Stimulated activated CD8-positive, alpha-beta memory T cell treated with anti-CD3 and anti-CD28 coated beads, Interleukin-4, amount 100 ng/mL, for 48 hours (primary cell): ENCODE measurements around the gene MAP3K9.

Source experiments
- DNase-seq: peaks from one replicate; pipeline ENCODE4 v3.0.0-alpha.2; 2020

Gene MAP3K9

DNA sequence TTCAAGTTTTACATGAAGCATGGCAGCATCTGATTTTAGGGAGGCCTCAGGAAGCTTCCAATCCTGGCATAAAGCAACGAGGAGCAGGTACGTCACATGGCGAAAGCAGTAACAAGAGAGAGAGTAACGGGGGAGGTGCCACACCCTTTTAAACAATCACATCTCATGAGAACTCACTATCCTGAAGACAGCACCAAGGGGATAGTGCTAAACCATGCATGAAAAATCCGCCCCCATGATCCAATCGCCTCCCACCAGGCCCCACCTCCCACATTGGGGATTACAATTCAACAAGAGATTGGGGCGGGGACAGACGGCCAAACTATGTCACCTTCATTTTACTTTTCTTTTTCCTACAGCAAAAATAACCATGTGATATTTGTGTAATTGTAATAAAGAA, 7.2 kb upstream of the MAP3K9 start:
- no peak for DNase-seq

DNA sequence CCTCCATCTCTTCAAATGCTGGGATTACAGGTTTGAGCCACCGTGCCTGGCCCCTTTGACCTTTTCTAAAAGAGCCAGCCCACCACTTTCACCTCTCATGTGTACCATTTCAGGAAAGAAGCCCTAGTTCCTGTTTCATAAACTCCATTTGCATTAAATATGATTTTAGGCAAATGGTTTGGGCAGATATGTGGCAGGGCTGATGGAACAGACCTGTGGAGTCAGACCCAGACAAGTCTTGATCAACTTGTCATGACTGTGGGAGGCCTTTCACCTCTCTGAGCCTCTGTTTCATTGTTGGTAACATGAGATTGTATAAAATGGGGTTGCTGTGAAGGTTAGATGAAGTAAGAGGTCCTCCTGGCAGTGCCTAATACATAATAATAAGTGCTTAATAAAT, 5.2 kb upstream of the MAP3K9 start:
- DNase-seq: no peak

DNA sequence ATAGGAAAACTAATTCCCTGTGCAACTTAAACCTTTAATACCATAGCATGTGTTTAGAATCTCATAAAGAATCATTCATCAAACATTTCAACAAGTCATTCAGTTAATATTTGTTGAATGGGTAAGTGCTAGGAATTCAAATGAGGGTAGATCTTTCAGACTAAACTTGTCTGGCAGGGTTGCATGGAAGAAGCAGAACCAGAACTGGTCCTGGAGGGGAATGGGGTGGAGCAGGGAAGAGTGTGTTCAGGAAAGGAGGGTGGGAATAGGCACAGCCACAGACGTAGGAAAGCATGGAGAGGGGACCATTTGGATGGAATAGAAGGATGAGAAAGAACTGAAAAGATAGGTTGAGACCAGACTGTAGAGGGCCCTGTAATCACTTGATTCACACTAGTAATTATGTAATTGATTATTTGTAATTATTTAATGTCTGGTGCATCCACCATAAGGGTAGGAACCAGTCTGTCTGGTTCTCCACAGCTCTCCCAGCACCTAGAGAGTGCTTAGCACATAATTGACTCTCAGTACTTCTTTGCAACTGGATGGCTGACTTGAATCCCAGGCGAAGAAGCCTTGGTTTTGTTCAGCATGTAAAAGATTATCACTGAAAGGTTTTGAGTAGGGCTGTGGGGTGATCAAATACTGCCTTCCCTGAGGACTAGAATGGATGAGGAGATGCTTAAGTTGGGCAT, 3.0 kb upstream of the MAP3K9 start:
- no peak for DNase-seq

GRCh38 chr14:70811578-70811977, 2.3 kb upstream of the MAP3K9 start:
- no peak for DNase-seq

DNA sequence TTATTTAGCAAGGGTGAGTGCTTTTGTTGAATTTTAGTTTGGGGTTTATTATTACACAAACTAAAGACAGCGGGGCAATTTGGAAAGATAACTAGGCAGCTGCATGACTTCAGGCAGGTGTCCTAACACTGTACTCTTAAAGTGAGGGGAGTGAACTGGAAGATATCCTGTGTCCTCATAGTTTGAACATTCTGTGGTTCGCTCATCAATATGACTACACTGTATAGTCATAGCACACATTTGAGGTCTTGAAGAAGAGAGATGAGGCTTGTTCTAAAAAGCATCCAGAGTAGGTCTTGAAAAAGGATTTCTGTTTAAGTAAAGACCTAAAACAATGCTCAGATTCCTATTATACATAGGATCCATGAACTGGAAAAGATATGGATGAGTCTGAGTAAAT, 1.7 kb upstream of the MAP3K9 start:
- DNase-seq: no peak

DNA sequence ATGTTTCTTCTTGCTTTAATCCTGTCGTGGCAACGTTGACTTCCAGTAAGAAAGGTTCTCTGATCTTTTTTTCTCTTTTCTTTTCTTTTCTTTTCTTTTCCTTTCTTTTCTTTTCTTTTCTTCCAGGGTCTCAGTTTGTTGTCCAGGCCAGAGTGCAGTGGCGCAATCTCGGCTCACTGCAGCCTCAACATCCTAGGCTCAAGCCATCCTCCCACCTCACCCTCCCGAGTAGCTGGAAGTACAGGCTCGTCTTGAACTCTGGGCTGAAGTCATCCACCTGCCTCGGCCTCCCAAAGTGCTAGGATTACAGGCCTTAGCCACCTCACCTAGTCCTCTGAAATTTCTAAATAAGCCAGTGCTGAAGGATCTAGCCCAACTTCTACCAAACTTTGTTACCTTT, 1.3 kb upstream of the MAP3K9 start:
- DNase-seq: no peak

- DNase-seq: peak; percentile 69
Observed at GRCh38 chr14:70808416-70809224, 693 bp downstream of the MAP3K9 start.

DNA sequence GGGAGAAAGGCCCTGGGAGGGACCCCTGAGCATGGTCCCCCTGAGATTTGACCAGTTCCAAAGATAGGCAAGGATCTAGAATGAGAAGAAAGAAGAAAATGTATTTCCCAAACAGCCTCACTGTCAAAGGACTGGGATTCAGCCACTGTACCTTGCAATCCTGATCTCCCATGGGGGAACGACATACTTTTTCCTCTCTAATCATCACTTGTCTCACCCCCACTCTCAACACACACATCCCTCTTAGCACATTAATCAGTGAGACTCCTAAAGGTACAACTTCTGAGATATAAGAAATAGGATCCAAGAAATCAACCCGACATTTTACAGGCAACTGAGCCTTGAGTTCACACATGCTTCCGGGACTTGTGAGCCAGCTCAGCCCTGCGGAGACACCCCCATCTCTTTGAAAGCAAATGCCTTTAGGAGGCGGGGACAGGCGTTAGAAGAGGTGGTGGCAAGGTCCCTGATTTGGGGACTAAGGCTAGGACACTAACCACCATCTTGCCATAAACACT, 1.4 kb downstream of the MAP3K9 start:
- DNase-seq: peak; percentile 70

- DNase-seq: no peak
Observed at GRCh38 chr14:70804556-70805162, 4.7 kb downstream of the MAP3K9 start.

- DNase-seq: no peak
Observed at GRCh38 chr14:70803321-70804310, 5.7 kb downstream of the MAP3K9 start.

GRCh38 chr14:70802379-70802778, 6.9 kb downstream of the MAP3K9 start:
- no peak for DNase-seq

DNA sequence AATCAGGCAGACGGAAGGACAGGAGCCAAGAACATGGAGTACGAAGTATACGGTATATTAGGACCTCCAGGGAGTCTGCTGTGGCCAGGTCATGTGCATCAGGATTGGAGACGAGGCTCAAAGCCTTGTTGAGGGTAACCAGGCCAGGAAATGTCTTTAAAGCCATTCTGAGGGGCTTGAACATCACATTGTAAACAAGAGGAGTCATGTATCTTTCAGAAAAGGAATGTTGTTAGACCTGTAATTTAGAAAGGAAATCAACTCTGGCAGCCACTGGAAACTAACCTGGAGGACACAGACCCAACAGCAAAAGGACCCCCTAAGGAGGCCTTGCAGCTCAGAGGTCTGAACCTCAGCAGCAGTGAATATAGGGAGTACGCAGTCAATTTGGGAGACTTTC, 7.5 kb downstream of the MAP3K9 start:
- DNase-seq: no peak

DNA sequence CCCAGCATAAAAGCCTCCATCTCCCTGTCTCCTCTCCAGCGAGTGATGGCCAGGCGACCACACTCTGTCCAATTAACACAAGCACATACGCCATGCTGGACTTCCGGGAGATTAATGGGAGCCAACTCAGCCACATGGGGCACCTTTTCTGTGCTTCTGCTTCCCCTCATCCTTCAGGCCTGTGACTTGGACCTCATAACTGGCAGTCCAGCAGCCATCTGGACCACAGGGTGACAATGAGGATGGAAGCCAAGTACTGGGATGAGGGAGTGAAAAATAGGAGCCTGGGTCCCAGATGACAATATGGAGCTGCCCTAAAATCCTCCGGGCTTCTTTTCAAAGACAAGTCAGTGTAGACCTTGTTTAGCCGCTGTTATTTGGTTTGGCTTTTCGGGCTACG, 12.8 kb downstream of the MAP3K9 start:
- DNase-seq: no peak

DNA sequence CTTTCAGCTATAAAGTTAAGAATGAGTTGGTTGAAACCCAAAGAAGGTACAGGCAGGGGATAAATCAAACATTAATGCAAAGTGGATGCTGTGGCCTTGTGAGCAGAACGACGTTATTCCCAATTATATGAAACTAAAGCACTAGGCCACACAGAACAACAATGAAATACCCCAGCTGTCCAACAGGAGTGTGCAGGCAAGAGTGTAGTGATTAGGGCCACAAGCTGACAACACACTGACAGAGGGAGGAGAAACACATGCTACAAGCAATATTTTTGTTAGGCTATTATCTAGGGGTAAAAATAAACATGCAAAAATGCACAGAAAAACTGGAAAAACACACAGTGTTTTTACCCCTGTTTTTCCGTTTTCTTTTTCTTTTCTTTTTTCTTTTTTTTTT, 15.0 kb downstream of the MAP3K9 start:
- DNase-seq: no peak

DNA sequence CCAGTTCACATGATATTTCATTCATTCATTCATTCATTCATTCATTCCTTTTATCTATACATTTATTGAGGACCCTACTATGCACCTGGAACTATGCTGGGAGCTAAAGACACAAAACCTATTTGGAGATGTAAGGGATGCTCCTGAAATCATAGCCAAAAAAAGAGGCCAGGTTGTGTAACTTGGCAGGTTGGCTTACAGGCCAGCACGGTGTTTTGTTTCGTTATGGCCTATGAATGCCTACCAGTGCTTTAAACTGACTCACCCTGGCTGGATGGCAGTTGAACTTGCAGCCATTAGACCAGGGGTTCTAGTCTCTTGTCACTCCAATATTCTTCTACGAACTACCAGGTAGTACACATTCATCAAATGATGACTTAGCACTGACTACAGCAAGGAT, 15.7 kb downstream of the MAP3K9 start:
- DNase-seq: no peak

- no peak for DNase-seq
Observed at GRCh38 chr14:70792939-70793338, 16.4 kb downstream of the MAP3K9 start.

DNA sequence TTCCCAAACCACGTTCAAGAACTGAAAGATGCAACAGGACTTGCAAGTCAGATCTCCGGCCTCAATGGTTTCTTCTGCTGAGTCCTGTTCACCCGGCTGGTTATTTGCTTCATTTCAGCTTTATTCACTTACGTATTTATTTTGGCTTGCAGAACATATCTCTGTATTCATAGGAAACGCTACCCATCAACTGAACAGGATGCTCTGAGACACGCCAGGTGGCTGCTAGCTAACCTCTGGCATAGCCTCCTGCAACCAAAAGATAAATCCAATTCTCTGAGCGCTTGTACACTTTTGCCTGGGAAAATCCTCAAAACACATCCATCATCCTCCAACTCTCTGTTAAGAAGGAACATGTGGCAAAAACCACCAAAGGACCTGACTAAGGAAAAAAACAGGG, 17.3 kb downstream of the MAP3K9 start:
- DNase-seq: no peak

DNA sequence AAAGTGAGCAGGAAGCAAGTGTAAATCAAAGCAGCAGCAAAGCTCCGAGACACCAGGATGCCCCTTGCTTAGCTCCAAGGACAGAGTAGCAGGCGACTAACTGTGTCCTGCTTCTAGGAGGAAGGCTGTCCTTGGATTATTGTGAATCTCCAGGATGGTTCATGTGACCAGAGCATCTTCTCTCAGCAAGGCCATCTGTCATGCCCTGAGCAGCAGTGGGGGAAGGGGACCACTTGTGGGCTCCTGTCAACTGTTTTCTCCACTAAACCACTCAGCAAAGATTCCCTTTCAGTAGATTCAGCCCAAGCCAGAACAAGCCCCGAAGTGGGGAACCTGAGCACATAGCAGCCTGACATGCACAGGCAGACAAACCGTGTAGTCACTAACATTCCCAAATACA, 19.4 kb downstream of the MAP3K9 start:
- DNase-seq: no peak

DNA sequence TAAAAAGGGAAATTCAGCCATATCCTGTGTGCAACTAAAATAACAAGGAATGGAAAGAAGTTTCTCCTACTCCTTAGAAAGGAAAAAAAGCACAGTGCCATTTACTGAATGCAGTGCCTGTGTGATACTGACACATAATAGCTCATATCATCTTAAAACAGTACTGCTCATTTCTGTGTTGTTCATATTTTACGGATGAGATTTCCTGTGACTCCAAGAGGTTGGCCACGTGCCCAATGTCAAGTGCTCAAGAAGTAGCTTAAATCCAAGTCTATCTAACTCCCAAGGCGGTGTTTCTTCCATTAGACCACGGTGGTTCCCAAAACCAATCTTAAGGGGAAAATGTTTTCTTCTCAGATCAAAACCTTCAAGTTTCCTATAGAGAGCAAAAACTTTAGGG, 20.0 kb downstream of the MAP3K9 start:
- DNase-seq: no peak

GRCh38 chr14:70788898-70789297, 20.4 kb downstream of the MAP3K9 start:
- DNase-seq: no peak

- no peak for DNase-seq
Observed at GRCh38 chr14:70785556-70785955, 23.8 kb downstream of the MAP3K9 start.

- DNase-seq: no peak
Observed at GRCh38 chr14:70784886-70785285, 24.4 kb downstream of the MAP3K9 start.

DNA sequence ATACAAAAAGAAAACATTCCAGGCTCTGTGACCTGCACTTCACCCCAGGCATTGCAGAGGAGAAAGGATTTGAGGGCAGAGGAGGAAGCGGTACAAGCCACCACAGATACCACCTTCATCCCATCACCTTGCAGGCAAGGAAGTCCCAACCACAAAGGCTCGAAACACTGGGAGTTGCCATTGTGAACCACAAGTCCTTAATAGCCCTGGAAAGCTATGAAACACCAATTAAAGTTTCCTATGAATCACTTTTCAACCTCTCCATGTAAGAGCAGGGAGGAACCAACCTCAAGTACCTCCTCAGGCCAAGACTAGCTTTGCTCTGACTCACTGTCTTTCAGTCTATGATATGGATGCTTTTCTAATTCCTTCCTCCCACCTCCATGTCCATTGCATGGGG, 27.0 kb downstream of the MAP3K9 start:
- no peak for DNase-seq
